SK-N-SH treated with all-trans-retinoic acid at 6 μM for 48 hours (cell line): ENCODE measurements around the gene MARCHF5.
"Not testable (repeated sequence)": the region's sequence is repeated elsewhere in the genome, so short reads cannot be mapped to it uniquely, and the experiment has no call there.

ENCODE experiments used
- ATAC-seq: fragments of 200-7000 bp; cut with Tn5 transposase; 3 replicates; pipeline ENCODE4 v1.9.1; 2020; ENCODE audit warnings: mild to moderate bottlenecking, moderate library complexity
- ARNTL ChIP-seq: fragments of 450-650 bp; formaldehyde crosslinking; IDR thresholded peaks from 2 replicates; pipeline ENCODE4 v1.5.0; 2020; ENCODE audit warnings: low read depth, mild to moderate bottlenecking, moderate library complexity, borderline replicate concordance
- BACH2 ChIP-seq: fragments of 250-450 bp; sonication (Bioruptor Pico); IDR thresholded peaks from 2 replicates; pipeline ENCODE4 v1.9.0; 2021; ENCODE audit warnings: mild to moderate bottlenecking, borderline replicate concordance
- CSDC2 ChIP-seq: fragments of 250-450 bp; sonication (Bioruptor Pico); IDR thresholded peaks from 2 replicates; pipeline ENCODE4 v1.5.0; 2020; ENCODE audit warnings: mild to moderate bottlenecking, moderate library complexity
- ESRRG ChIP-seq: fragments of 250-450 bp; sonication (Bioruptor Pico); IDR thresholded peaks from 2 replicates; pipeline ENCODE4 v1.6.1; 2021; ENCODE audit warnings: mild to moderate bottlenecking
- GLIS3 ChIP-seq: fragments of 250-450 bp; sonication (Bioruptor Pico); IDR thresholded peaks from 2 replicates; pipeline ENCODE4 v1.5.0; 2020; ENCODE audit warnings: mild to moderate bottlenecking, moderate library complexity
- OSR1 ChIP-seq: fragments of 250-450 bp; sonication (Bioruptor Pico); IDR thresholded peaks from 2 replicates; pipeline ENCODE4 v1.8.0; 2022; ENCODE audit warnings: moderate library complexity, mild to moderate bottlenecking, inconsistent platforms
- PPARA ChIP-seq: fragments of 250-450 bp; sonication (Bioruptor Pico); IDR thresholded peaks from 2 replicates; pipeline ENCODE4 v1.5.0; 2020; ENCODE audit warnings: mild to moderate bottlenecking, borderline replicate concordance
- RARB ChIP-seq: fragments of 250-450 bp; sonication (Bioruptor Pico); IDR thresholded peaks from 2 replicates; pipeline ENCODE4 v1.8.0; 2021; ENCODE audit warnings: mild to moderate bottlenecking, moderate library complexity
- SNAI2 ChIP-seq: fragments of 250-450 bp; sonication (Bioruptor Pico); IDR thresholded peaks from 2 replicates; pipeline ENCODE4 v1.5.0; 2020; ENCODE audit warnings: mild to moderate bottlenecking, moderate library complexity
- TCF4 ChIP-seq: fragments of 250-450 bp; sonication (Bioruptor Pico); IDR thresholded peaks from 2 replicates; pipeline ENCODE4 v1.8.0; 2021; ENCODE audit warnings: mild to moderate bottlenecking, moderate library complexity, borderline replicate concordance
- TOX ChIP-seq: fragments of 250-450 bp; sonication (Bioruptor Pico); IDR thresholded peaks from 2 replicates; pipeline ENCODE4 v1.8.0; 2021; ENCODE audit warnings: mild to moderate bottlenecking, moderate library complexity, borderline replicate concordance
- ZC3H10 ChIP-seq: fragments of 250-450 bp; sonication (Bioruptor Pico); IDR thresholded peaks from 2 replicates; pipeline ENCODE4 v1.5.1; 2021; ENCODE audit warnings: mild to moderate bottlenecking, moderate library complexity
- ZNF565 ChIP-seq: fragments of 450-650 bp; formaldehyde crosslinking; conservative IDR thresholded peaks from 2 replicates; pipeline ENCODE4 v1.5.0; 2020; ENCODE audit warnings: low read depth, mild to moderate bottlenecking, moderate library complexity
- ZNF70 ChIP-seq: fragments of 450-650 bp; formaldehyde crosslinking; IDR thresholded peaks from 2 replicates; pipeline ENCODE4 v1.5.0; 2020; ENCODE audit warnings: mild to moderate bottlenecking, moderate library complexity
- ZNF8 ChIP-seq: fragments of 450-650 bp; formaldehyde crosslinking; IDR thresholded peaks from 2 replicates; pipeline ENCODE4 v1.5.0; 2020; ENCODE audit warnings: mild to moderate bottlenecking, moderate library complexity
- TF ChIP-seq, protein P1 (sequence below): fragments of 250-450 bp; sonication (Bioruptor Pico); IDR thresholded peaks from 2 replicates; pipeline ENCODE4 v1.8.0; 2020; ENCODE audit warnings: mild to moderate bottlenecking, moderate library complexity, borderline replicate concordance
- TF ChIP-seq, protein P2 (sequence below): fragments of 250-450 bp; sonication (Bioruptor Pico); IDR thresholded peaks from 2 replicates; pipeline ENCODE4 v1.5.0; 2020; ENCODE audit warnings: mild to moderate bottlenecking, moderate library complexity
- TF ChIP-seq, protein P3 (sequence below): fragments of 250-450 bp; sonication (Bioruptor Pico); IDR thresholded peaks from 2 replicates; pipeline ENCODE4 v1.5.1; 2021; ENCODE audit warnings: mild to moderate bottlenecking, moderate library complexity
- TF ChIP-seq, protein P4 (sequence below): fragments of 250-450 bp; sonication (Bioruptor Pico); IDR thresholded peaks from 2 replicates; pipeline ENCODE4 v1.8.0; 2021; ENCODE audit warnings: low read depth, mild to moderate bottlenecking, moderate library complexity, borderline replicate concordance

Gene MARCHF5

DNA sequence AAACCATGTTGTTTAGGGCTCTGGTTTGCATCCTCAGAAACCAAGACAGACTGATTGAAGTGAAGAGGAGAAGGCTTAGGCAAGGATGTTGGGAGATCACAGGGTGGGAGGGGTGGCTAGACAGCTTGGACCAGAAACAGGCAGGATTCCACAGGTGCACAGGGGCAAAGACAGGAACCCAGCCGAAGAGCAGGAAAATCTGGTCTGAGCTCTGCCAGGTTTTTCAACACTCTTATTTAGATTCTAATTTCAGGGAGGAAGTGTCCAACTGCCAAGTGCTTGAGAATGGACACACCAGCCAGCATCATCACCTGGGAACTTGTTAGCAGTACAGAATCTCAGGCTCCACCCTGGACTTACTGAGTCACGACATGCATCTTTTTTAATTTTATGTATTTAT lies 93.8 kb downstream of the MARCHF5 start:
- ATAC-seq, result no peak
- TF ChIP-seq ZC3H10 (CRISPR knock-in tag) (no peak), TOX (no peak), ESRRG (CRISPR knock-in tag) (no peak)
- TF ChIP-seq, protein P1, sequence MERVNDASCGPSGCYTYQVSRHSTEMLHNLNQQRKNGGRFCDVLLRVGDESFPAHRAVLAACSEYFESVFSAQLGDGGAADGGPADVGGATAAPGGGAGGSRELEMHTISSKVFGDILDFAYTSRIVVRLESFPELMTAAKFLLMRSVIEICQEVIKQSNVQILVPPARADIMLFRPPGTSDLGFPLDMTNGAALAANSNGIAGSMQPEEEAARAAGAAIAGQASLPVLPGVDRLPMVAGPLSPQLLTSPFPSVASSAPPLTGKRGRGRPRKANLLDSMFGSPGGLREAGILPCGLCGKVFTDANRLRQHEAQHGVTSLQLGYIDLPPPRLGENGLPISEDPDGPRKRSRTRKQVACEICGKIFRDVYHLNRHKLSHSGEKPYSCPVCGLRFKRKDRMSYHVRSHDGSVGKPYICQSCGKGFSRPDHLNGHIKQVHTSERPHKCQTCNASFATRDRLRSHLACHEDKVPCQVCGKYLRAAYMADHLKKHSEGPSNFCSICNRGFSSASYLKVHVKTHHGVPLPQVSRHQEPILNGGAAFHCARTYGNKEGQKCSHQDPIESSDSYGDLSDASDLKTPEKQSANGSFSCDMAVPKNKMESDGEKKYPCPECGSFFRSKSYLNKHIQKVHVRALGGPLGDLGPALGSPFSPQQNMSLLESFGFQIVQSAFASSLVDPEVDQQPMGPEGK (CRISPR knock-in tag), result no peak

DNA sequence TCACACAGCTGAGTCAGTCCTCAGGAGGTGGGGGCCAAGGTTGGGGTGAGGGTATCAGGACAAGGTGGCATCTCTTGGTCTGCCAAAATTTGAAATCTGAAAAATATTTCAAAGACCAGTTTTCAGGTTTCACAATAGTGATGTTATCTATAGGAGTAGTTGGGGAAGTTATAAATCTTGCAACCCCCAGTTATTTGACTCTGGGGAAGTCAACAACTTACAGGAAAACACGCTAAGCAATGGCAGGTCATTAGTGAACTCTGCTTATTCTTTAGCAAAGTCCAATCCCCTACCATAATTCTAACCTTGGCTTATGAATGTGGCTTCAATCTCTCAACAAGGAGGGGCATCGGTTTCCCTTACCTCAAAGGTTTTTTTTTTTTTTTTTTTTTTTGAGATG lies 94.9 kb downstream of the MARCHF5 start:
- ATAC-seq, result no peak
- TF ChIP-seq ZNF565 (CRISPR knock-in tag) (no peak), SNAI2 (CRISPR knock-in tag) (no peak), RARB (CRISPR knock-in tag) (no peak), PPARA (CRISPR knock-in tag) (no peak), OSR1 (CRISPR knock-in tag) (no peak), TCF4 (no peak), ZC3H10 (CRISPR knock-in tag) (no peak), ESRRG (CRISPR knock-in tag) (no peak), CSDC2 (CRISPR knock-in tag) (no peak), BACH2 (CRISPR knock-in tag) (no peak), ZNF70 (CRISPR knock-in tag) (no peak), ARNTL (no peak)
- TF ChIP-seq, protein P2, sequence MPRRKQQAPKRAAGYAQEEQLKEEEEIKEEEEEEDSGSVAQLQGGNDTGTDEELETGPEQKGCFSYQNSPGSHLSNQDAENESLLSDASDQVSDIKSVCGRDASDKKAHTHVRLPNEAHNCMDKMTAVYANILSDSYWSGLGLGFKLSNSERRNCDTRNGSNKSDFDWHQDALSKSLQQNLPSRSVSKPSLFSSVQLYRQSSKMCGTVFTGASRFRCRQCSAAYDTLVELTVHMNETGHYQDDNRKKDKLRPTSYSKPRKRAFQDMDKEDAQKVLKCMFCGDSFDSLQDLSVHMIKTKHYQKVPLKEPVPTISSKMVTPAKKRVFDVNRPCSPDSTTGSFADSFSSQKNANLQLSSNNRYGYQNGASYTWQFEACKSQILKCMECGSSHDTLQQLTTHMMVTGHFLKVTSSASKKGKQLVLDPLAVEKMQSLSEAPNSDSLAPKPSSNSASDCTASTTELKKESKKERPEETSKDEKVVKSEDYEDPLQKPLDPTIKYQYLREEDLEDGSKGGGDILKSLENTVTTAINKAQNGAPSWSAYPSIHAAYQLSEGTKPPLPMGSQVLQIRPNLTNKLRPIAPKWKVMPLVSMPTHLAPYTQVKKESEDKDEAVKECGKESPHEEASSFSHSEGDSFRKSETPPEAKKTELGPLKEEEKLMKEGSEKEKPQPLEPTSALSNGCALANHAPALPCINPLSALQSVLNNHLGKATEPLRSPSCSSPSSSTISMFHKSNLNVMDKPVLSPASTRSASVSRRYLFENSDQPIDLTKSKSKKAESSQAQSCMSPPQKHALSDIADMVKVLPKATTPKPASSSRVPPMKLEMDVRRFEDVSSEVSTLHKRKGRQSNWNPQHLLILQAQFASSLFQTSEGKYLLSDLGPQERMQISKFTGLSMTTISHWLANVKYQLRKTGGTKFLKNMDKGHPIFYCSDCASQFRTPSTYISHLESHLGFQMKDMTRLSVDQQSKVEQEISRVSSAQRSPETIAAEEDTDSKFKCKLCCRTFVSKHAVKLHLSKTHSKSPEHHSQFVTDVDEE (CRISPR knock-in tag), result no peak
- TF ChIP-seq, protein P3, sequence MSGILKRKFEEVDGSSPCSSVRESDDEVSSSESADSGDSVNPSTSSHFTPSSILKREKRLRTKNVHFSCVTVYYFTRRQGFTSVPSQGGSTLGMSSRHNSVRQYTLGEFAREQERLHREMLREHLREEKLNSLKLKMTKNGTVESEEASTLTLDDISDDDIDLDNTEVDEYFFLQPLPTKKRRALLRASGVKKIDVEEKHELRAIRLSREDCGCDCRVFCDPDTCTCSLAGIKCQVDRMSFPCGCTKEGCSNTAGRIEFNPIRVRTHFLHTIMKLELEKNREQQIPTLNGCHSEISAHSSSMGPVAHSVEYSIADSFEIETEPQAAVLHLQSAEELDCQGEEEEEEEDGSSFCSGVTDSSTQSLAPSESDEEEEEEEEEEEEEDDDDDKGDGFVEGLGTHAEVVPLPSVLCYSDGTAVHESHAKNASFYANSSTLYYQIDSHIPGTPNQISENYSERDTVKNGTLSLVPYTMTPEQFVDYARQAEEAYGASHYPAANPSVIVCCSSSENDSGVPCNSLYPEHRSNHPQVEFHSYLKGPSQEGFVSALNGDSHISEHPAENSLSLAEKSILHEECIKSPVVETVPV (CRISPR knock-in tag), result no peak
- TF ChIP-seq, protein P4, sequence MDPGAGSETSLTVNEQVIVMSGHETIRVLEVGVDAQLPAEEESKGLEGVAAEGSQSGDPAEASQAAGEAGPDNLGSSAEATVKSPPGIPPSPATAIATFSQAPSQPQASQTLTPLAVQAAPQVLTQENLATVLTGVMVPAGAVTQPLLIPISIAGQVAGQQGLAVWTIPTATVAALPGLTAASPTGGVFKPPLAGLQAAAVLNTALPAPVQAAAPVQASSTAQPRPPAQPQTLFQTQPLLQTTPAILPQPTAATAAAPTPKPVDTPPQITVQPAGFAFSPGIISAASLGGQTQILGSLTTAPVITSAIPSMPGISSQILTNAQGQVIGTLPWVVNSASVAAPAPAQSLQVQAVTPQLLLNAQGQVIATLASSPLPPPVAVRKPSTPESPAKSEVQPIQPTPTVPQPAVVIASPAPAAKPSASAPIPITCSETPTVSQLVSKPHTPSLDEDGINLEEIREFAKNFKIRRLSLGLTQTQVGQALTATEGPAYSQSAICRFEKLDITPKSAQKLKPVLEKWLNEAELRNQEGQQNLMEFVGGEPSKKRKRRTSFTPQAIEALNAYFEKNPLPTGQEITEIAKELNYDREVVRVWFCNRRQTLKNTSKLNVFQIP, result no peak
- TF ChIP-seq, protein P1 (CRISPR knock-in tag), result no peak

DNA sequence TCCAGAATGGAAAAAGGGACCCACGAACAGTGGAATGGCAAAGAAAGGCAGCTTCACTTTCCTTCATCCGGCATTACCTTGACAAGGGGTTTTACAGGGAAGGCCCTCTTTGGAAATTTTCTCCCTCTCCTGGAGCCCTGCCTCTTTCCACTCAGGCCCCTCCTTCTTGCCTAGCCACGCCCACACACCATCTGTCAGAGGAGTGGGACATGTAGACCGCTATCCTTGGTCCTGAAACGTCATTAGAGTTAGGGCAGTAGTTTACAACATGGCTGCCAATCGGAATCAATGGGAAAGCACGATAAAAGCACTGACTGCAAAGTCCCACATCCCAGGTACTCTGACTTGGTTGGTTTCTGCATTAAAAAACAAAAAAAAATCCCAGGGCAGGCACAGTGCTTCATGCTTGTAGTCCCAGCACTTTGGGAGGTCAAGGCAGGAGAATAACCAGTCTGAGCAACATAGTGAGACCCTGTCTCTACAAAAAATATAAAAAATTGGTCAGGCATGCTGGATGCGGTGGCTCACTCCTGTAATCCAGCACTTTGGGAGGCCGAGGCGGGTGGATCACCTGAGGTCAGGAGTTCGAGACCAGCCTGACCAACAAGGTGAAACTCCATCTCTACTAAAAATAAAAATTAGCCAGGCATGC lies 96.4 kb downstream of the MARCHF5 start:
- peak; percentile 79 for ATAC-seq
- no peak for TF ChIP-seq RARB (CRISPR knock-in tag)
- no peak for TF ChIP-seq ZNF8
- no peak for TF ChIP-seq GLIS3 (CRISPR knock-in tag)
- TF ChIP-seq, protein P2 (CRISPR knock-in tag), result no peak
- no peak for TF ChIP-seq TCF4
- no peak for TF ChIP-seq OSR1 (CRISPR knock-in tag)
- TF ChIP-seq ESRRG (CRISPR knock-in tag), result no peak

DNA sequence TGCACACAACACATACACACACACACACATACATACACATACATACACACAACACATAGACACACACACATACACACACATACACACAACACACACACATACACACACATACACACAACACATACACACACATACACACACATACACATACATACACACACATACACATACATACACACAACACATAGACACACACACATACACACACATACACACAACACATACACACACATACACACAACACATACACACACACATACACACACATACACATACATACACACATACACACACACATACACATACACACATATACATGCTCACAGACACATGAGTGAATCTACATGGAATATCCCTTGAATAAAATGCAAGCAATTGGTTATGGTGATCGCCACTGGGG lies 102.2 kb downstream of the MARCHF5 start:
- ATAC-seq, result not testable (repeated sequence)
